ENCODE data around the gene SMARCD2. TPM values are rescaled to one million over a fixed set of nuclear protein-coding genes. Genes with fewer than 3 reads are reported as not detected.
A peak's percentile ranks its signal among the peaks of the same experiment; 100 is the strongest.
"Not testable (repeated sequence)": the region's sequence is repeated elsewhere in the genome, so short reads cannot be mapped to it uniquely, and the experiment has no call there.

Gene SMARCD2
- 49.2 and 54.3 TPM in 2 replicates for total RNA-seq

DNA sequence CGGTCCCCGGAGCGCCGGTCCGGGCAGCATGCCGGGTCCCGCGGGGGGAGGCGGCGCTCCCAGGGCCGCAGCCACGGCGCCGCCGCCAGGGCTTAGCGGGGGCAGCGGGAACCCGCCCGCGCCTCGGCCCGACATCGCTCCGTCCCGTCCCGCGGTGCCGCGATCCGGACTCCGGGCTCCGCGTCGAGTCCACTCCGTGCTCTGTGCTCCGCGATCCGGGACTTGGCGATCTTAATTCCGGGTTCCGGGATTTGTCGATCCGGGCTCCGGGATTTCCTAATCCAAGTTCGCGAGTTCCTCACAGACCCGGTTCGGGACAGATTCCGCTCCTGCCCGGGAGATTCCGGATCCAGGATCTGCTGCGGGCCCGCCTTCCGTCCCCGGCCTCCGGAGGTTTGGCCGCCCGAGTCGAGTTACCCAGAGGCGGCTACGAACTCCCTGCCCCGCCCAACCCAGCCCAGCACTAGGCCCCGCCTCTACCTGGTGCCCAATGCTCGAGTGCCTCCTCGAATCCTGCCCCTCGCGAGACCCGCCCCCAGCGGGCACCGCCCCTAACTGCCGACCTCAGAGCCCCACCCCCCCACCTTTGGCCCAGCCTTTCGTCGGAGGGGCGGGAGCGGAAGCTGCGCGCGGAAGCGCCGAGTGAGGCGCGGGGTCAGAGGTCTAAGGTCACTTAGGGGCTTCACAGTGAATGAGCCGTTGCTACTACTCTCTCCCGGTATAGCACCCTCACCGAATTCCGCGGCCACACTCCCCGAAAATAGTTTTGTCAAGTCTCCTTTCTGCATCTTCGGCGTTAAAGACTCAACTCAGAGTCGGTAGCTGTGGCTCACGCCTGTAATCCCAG lies at the start of gene SMARCD2:
Gene SMARCD2 (minus strand): TSS at position 146 of the 847 bp plus-strand sequence. CDS start 11 bp downstream, at position 135.
- peak; percentile 99 for DNase-seq (ENCODE audit: low read depth in 2 of 2)

DNA sequence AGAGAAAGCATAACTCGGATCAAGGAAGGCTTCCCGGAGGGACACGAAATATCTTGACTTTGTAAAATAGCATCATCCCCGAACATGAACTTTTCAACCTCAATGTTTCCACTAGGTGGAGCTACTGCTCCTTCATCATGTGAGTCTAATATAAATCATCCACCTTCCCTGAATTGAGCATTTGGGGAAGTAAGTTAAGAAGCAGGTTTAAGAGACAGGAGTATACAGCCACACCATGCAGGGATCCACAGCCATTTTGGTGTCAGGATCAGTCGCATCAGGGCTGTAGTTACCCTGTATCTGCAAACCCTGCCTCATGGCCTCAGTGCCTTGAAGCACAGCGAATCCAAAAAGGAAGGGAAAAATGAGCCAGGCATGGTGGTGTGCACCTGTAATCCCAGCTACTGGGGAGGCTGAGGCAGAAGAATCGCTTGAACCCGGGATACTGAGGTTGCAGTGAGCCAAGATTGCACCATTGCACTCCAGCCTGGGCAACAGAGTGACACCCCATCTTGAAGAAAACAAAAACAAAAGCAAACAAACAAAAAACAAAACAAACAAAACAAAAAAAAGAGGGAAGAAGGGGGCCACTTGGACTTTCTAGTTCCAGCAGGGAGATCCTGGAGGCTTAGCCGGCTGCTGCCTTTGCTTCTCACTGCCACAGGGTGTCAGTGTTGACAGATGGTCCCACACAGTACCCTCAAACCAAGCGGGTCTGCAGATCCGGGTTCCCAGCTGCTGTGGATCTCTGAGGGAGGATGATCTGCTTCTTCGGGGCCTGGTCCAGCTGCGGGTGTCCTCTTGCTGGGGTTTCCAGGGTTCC lies 46.8 kb upstream of the SMARCD2 start:
- DNase-seq (ENCODE audit: low read depth in 2 of 2) = peak; percentile 38

DNA sequence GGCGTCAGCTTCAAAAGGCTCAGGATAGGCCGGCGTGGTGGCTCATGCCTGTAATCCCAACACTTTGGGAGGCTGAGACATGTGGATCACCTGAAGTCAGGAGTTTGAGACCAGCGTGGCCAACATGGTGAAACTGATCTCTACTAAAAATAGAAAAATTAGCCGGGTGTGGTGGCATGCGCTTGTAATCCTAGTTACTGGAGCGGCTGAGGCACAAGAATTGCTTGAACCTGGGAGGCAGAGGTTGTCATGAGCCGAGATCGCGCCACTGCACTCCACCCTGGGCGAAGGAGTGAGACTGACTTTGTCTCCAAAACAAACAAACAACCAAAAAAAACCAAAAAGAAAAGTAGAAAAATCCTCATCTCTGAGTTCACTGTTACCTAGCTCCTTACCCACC lies 42.6 kb upstream of the SMARCD2 start:
- DNase-seq (ENCODE audit: low read depth in 2 of 2) = not testable (repeated sequence)

DNA sequence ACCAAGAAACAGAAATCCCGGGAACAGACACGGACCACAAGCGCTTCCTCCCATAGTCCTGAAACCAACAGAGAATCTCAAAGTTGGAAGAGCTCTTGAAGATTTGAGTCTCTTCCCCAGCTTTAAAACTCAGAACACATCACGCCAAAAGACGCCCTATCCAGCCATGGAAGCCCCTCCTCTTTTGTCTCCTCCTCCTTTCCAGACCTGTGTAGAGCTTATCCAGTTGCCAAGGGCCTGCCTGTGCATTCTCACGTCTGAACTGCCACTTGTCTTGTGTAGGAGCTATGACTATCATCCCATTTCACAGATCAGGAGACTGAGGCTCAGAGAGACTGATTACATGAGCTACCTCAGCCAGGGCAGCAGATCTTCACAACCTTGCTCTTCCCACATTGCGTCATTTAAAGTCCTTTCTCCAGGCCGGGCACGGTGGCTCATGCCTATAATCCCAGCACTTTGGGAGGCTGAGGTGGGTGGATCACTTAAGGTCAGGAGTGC lies 40.2 kb upstream of the SMARCD2 start:
- not testable (repeated sequence) for DNase-seq (ENCODE audit: low read depth in 2 of 2)

DNA sequence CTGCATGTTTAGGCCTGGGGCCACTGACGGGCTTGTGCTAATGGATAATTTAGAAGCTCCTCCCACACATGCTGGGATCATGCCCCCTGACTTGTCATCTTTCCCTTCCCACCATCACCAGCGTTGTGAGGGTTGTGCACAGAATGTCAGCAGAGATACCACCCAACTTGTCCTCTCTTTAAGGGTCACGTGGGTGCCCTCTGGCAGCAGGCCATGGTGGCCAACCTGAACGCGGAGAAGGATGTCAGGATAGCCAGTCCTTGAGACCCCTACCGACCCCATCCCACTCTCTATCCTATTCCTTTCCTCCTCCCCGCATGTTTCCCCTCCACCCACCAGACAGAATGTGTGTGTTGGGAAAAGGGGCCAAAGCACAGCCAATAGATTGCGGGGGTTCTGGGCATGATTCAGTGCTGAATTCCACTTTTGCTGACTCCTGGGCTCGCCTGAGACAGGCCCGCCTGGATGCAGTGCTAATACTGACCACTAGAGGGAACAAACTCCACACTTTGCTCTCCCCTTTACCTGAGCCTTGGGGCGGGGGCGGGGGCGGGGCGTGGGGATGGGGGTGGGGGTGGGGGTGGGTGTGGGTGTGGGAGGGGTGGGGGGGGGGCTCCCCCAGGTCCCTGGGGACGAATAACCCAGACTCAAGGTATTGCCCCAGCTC lies 39.6 kb upstream of the SMARCD2 start, which contains the start of gene GH2:
Gene GH2 (minus strand): TSS at position 10 of the 667 bp plus-strand sequence. CDS start 143 bp downstream, outside the sequence.
- peak; percentile 41 to 60 for DNase-seq (ENCODE audit: low read depth in 2 of 2)

DNA sequence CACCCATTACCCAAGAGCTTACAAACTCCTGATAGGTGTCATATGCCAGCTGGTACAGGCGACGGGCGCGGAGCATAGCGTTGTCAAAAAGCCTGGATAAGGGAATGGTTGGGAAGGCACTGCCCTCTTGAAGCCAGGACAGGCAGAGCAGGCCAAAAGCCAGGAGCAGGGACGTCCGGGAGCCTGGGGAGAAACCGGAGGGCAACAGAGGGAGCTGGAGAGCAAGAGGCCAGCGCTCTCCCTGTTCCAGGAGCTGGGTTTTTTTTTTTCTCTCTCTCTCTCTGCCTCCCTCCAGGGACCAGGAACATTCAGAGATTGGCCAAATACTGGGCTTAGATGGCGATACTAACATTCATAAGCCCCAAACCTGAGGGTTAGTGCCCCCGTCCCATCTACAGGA lies 38.9 kb upstream of the SMARCD2 start:
- DNase-seq (ENCODE audit: low read depth in 2 of 2) = not testable (repeated sequence)

DNA sequence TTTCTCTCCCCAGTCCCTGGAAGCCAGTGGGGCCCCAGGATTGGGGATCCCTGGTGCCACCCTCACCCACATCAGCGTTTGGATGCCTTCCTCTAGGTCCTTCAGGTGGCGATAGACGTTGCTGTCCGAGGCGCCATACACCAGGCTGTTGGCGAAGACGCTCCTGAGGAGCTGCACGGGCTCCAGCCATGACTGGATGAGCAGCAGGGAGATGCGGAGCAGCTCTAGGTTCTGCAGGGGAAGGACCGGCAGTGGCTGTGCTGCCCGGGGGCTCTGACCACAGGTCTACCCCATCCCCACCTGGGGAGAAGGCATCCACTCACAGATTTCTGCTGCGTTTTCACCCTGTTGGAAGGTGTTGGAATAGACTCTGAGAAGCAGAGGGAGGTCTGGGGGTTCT lies 38.2 kb upstream of the SMARCD2 start:
- no peak for DNase-seq (ENCODE audit: low read depth in 2 of 2)

DNA sequence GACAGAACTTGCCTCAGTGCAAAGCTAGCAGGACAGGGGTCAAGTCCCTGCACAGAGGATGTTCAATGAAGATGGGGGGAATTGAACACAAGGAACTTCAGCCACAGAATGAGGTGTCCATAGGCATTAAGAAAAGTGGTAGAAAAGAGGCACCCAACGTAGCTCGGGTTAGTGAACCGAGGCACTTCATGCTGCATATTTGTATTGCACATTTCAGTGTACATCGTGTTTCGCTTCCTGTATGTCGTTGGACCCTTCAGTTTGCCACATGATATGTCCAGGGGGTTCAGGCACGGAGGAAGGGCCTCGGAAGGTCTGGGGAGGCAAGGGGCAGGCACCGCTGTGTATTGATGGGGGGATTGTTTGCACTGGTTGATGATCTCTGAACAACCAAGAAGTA lies 35.9 kb upstream of the SMARCD2 start:
- not testable (repeated sequence) for DNase-seq (ENCODE audit: low read depth in 2 of 2)

DNA sequence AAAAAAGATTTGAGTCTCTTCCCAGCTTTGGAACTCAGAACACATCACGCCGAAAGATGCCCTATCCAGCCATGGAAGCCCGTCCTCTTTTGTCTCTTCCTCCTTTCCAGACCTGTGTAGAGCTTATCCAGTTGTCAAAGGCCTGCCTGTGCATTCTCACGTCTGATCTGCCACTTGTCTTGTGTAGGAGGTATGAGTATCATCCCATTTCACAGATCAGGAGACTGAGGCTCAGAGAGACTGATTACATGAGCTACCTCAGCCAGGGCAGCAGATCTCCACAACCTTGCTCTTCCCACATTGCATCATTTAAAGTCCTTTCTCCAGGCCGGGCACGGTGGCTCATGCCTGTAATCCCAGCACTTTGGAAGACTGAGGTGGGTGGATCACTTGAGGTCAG lies 32.2 kb upstream of the SMARCD2 start:
- not testable (repeated sequence) for DNase-seq (ENCODE audit: low read depth in 2 of 2)

DNA sequence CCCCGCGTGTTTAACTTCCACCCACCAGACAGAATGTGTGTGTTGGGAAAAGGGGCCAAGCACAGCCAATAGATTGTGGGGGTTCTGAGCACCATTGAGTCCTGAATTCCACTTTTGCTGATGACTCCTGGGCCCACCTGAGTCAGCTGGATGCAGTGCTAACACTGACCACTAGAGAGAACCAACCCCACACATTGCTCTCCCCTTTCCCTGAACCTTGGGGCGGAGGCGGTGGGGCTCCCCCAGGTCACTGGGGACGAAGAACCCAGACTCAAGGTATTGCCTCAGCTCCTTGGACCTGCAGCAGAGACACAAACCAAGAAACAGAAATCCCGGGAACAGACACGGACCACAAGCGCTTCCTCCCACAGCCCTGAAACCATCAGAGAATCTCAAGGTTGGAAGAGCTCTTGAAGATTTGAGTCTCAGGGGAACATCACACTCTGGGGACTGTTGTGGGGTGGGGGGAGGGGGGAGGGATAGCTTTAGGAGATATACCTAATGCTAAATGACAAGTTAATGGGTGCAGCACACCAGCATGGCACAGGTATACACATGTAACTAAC lies 31.7 kb upstream of the SMARCD2 start:
- not testable (repeated sequence) for DNase-seq (ENCODE audit: low read depth in 2 of 2)

DNA sequence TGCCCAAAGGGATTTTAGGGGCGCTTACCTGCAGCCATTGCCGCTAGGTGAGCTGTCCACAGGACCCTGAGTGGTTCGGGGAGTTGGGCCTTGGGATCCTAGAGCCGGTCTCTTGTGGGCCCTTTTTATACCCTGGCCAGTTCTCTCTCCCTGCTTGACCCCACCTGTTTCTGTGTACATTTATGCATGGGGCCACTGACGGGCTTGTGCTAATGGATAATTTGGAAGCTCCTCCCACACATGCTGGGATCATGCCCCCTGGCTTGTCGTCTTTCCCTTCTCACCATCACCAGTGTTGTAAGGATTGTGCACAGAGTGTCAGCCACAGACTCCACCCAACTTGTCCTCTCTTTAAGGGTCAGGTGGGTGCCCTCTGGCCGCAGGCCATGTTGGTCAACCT lies 31.1 kb upstream of the SMARCD2 start, which contains the start of gene CSH2:
Gene CSH2 (minus strand): TSS at position 101 of the 400 bp plus-strand sequence. CDS start 63 bp downstream, at position 38.
- DNase-seq (ENCODE audit: low read depth in 2 of 2) = not testable (repeated sequence)

DNA sequence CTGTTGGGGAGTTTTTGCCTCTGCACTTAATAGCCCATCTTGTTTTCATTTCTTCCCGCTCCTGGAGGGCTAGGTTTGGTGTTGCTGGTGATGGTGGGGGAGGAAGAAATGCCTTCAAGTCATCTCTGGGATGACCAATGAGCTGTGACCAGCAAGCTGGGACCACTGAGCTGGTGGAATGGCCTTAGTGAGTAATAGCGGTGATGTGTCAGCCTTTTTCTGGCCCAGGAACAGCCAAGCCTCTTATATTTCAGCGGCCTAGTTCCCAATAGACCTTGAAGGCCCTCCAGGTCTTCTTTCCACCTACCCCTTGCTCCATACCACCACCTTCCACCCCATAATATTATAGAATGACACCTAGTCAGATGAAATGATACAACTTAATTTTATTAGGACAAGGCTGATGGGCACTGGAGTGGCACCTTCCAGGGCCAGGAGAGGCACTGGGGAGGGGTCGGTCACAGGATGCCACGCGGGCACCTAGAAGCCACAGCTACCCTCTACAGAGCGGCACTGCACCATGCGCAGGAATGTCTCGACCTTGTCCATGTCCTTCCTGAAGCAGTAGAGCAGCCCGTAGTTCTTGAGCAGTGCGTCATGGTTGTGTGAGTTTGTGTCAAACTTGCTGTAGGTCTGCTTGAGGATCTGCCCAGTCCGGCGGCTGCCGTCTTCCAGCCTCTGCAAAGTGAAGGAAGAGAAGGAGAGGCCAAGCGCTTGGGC lies 29.3 kb upstream of the SMARCD2 start:
- not testable (repeated sequence) for DNase-seq (ENCODE audit: low read depth in 2 of 2)

DNA sequence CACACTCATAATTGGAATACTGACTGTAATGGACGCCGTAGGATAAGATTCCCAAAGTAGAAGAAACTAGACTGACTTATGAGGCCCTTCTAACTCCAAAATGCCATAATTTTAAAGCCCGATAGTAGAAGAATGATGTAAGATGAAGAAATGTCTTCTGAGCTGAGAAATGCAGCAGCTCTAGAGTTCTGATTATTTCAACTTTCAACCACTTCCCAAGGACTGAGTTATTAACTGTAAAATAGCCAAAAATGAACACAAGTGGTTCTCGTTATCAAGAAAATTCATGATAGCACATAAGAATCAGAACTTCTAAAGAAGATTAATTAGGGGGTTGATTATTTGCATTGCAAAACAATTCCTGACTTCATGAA lies 27.8 kb upstream of the SMARCD2 start:
- DNase-seq (ENCODE audit: low read depth in 2 of 2) = not testable (repeated sequence)

DNA sequence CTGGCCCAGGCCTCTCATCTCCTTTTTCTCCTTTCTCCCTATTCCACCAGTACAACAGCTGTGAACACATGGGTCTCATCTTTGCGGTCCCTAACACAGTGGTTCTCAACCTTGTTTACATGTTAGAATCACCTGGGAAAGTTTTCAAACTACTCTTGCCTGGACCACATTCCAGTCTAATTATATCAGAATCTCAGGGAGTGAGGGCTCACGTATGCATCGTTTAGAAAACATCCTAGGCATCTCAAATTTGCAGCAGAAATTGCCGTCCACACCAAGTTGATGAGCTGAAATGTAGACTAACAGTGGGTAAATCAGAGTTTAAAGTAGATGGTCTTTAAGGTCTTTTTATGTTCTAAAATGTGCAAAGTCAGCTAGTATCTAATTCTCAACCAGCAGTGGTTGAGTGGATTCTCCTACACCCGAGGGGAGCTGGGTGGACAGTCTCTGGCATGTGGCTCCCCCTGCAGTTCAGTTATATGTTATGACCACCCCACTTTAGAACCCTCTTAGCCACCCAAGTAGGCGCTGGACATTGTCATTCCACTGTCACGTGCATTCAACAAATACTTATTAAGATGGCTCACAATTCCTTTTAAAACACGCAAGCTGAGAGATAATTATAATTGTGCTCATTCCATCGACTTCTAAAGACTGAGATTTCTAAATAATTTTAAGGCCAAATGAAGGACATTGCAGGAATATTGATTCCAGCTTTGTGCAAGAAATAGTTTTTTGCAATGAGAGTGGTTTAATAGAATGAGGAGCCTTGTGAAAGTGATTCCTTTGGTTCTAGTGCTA lies 27.2 kb upstream of the SMARCD2 start:
- DNase-seq (ENCODE audit: low read depth in 2 of 2) = not testable (repeated sequence)

DNA sequence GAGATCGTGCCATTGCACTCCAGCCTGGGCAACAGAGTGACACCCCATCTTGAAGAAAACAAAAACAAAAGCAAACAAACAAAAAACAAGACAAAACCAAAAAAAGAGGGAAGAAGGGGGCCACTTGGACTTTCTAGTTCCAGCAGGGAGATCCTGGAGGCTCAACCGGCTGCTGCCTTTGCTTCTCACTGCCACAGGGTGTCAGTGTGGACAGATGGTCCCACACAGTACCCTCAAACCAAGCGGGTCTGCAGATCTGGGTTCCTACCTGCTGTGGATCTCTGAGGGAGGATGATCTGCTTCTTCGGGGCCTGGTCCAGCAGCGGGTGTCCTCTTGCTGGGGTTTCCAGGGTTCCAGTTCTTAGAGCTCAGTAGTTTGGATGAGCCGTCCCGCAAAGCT lies 24.1 kb upstream of the SMARCD2 start:
- DNase-seq (ENCODE audit: low read depth in 2 of 2) = not testable (repeated sequence)

DNA sequence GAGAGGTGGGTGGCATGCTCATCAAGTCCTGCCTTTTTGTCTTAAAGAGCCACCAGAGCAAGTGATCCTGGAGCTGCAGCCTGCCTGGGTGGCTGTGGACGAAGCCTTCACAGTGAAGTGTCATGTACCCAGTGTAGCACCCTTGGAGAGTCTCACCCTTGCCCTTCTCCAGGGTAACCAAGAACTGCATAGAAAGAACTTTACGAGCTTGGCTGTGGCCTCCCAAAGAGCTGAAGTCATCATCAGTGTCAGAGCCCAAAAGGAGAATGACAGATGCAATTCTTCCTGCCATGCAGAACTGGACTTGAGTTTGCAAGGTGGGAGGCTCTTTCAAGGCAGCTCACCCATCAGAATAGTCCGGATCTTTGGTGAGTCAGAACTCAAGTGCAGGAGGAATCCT lies 16.8 kb upstream of the SMARCD2 start:
- DNase-seq (ENCODE audit: low read depth in 2 of 2) = no peak

DNA sequence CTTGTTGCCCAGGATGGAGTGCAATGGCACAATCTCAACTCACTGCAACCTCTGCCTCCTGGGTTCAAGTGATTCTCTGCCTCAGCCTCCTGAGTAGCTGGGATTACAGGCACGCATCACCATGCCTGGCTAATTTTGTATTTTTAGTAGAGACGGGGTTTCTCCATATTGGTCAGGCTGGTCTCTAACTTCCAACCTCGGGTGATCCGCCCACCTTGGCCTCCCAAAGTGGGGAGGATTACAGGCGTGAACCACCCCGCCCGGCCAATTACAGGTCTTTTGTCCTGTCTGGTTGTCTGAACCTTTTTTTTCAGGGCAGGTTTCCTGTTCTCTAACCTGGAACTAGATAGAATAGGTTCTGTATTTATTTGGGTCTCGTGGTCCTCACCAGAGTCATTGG lies 13.9 kb upstream of the SMARCD2 start:
- not testable (repeated sequence) for DNase-seq (ENCODE audit: low read depth in 2 of 2)

DNA sequence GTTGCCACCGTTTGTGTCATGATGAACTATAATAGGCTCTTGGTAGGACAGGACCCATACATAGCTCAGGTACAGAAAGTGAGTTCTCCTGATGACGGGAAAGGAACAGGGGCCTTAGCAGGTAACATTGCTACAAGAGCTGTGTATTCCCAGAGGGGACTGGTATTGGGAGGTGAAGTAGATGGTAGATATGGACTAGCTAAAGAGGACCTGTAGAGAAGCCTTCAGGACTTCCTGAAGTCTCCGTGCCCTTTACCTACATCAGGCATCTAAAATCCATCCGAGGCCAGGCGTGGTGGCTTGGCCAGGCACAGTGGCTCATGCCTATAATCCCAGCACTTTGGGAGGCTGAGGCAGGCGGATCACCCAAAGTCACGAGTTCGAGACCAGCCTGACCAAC lies 12.7 kb upstream of the SMARCD2 start:
- DNase-seq (ENCODE audit: low read depth in 2 of 2) = no peak

DNA sequence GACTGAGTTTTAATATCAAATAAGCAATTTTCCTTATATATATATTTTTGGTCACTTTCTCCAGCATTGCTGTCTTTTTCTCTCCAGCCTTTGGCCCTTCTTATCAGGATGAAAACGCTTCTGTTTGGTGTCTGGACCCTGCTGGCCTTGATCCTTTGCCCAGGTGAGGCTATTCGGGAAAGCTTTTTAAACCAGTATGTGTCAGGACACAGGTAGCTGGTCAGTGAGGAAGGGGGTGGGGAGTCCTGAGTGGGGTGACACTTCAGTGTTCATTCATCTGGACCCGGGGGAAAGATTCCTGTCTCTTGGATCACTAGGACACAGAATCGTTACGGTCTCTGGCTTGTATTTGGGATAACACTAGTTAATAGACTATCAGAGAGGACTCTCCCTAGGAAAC lies 12.2 kb upstream of the SMARCD2 start:
- DNase-seq (ENCODE audit: low read depth in 2 of 2) = no peak

DNA sequence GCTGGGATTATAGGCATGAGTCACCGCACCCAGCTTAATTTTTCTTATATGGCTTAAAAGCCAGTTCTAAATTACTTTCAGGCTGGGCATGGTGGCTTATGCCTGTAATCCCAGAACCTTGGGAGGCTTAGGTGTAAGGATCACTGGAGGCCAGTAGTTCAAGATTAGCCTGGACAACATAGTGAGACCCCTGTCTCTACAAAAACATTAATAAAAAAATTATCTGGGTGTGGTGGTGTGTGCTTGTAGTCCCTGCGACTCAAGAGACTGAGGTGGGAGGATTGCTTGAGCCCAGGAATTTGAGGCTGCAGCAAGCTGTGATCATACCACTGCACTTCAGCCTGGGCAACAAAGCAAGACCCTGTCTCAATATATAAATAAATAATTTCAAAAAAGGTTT lies 10.8 kb upstream of the SMARCD2 start:
- DNase-seq (ENCODE audit: low read depth in 2 of 2) = no peak

Measured in lung microvascular endothelial cell (primary cell).